ENCODE data around the gene CASTOR2.
"Not testable (repeated sequence)": the region's sequence is repeated elsewhere in the genome, so short reads cannot be mapped to it uniquely, and the experiment has no call there.

The CASTOR2 gene
- total RNA-seq = 11.4 to 18.9 (median 14.4) reads per million in 3 experiments

DNA sequence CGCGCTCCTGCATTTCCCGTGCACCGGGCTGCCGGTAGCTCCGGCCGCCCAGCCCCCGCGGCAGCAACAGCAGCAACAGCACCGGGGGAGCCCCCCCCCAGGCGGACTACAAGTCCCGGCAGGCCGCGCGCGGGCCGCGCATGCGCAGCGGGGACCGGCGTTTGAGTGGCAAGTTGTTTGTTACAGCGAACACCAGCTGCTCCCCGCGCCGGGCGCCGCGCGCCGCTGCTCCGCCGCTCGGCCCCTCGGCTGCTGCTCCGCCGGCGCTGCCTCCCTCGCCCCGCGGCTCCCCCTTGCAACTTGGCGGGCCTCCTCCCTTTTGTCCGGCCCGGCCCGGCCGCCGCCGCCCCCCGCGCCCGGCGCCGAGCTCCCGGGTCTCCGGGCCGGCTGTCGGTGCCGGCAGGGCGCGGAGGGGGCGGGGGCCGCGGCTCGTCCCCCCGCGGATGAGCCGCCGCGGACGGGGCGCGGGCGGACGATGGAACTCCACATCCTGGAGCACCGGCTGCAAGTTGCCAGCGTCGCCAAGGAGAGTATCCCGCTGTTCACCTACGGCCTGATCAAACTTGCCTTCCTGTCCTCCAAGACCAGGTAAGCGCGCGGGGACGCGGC is at the start of gene CASTOR2:
Gene CASTOR2, plus strand, starts transcription at position 195 of the 609 bp plus-strand sequence. Its CDS starts 281 bp downstream, at position 476.
- peak; percentile 65 for DNase-seq

DNA sequence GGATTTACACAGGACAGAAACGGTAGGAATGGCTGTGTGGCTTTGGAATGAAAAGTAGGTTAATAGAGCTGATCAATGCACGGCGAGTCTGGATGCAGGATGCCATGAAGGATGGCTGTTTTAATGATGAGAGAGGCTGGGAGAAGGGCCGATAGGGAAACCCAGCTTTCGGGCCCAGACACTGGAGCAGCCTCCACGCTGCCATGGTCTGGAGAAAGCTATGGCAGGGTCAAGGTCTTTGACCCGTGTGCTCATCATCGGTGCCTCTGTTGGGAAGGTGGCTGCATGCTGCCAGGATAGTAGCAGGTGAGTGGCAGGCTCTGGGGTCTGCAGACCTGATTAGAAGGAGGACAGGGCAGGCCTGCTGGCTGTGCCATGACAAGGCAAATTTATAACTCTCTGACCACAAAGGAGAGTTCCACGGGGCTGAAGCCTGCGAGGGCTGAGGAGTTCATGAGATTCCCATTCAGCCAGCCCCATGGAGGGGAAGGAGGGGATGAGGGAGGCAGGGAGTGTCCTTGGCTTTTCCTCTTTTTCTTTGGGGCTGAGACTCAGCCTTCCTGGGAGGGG is 42.1 kb upstream of the CASTOR2 start:
- DNase-seq = not testable (repeated sequence)

DNA sequence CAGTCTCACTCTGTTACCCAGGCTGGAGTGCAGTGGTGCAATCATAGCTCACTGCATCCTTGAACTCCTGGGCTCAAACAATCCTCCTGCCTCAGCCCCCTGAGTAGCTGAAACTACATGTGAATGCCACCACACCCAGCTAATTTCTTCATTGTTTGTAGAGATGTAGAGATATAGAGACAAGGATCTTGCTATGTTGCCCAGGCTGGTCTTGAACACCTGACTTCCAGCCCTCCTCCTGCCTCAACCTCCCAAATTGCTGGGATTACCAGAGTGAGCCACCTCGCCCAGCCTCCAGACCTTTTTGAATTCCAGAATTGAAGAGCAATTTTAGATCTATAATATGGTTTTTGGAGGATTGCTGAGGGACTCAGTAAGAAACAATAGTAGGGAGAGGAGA is 40.9 kb upstream of the CASTOR2 start:
- not testable (repeated sequence) for DNase-seq

DNA sequence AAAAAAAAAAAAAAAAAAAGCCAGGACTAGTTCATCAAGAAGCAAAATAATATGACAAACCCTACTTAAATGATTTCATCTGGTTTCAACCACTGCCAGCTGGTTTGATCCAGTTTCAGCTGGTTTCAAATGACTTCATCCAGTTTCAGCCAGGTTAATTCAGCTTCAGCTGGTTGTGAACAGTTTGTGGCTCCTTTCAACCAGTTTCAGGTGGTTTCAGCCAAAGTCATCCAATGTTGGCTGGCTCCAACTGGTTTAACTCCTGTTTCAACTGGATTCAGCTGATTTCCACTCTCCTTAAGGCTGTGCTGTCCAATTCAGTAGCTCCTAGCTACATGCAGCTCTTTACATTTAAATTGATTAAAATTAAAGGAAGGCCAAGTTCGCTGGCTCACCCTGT is 37.5 kb upstream of the CASTOR2 start:
- not testable (repeated sequence) for DNase-seq

DNA sequence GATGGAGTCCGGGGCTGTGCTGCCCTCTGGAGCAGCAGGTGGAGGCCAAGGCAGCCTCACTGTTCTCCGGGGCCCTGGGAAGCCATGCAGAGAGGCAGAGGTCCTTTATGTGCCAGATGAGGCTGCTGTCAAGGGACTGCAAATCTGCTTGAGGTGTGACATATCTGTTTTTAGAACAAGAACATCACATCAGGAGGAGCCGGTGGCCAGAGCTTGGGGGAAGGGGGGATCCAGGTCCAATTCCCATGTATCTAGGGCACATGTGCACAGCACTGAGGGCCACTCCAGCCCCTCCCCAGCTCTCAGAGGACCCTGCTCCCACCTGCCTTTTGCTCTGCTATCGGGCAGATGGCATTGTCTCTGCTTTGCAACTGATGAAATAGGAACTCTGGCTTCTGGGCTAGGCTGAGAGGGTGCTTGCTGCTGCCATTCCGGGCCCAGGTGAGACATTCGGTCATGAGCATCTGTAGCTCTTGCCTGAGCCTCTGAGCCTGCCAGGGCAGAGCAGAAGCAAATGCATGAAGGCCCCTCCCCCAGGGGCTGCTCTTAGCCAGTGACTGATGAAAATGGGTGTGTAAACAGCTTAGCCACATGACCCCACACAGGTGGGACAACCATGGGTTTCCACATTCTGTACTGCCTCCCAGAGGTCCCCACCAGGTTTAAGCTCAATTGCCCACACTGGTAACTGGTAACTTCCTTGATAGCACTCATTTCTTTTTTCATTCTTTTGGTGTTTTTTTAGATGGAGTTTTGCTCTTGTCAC is 32.8 kb upstream of the CASTOR2 start:
- not testable (repeated sequence) for DNase-seq

DNA sequence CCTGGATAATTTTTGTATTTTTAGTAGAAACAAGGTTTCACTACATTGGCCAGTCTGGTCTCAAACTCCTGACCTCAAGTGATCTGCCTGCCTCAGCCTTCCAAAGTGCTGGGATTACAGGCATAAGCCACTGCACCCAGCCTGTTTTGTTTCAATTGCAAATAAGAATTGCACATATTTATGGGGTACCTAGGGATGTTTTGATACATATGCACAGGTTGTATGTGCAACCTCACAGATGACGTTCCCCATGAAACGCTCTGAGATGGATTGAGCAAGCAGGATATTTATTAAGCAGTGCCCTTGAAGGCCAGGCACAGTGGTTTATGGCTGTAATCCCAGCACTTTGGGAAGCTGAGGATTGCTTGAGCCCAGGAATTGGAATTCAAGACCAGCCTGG is 25.1 kb upstream of the CASTOR2 start:
- not testable (repeated sequence) for DNase-seq

DNA sequence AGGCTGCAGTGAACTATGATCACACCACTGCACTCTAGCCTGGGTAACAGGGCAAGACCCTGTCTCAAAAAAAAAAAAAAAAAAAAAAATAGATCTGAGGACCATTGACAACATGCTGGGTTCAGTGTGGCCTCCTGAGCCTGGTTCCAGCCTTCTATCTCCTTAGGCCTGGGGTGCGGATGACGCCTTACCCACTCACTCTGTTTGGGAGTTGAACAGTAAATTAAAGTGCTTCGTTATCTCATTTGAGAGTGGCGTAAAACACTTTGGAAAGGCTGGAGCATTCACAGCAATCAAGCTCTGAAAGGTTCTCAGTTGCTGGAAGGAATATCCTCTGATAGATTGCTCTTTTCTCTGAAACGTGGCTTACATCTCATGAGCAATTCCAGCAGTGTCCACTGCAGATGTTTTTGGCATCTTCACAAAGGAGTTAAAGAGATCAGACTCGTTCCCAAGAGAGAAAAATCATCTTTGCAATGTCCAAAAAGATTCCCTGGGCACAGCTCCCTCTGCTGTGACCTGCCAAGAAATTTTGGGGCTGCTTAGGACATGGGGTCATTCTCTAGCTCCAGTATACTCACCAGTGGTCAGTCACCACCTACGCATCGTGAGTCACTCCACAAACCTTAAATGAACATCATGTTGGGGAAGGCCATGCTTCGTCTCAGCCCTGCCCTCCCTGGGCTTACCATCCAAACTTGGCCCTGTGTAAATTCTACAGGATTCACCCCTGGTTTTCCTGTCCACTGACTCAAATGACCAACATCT is 23.0 kb upstream of the CASTOR2 start:
- not testable (repeated sequence) for DNase-seq

DNA sequence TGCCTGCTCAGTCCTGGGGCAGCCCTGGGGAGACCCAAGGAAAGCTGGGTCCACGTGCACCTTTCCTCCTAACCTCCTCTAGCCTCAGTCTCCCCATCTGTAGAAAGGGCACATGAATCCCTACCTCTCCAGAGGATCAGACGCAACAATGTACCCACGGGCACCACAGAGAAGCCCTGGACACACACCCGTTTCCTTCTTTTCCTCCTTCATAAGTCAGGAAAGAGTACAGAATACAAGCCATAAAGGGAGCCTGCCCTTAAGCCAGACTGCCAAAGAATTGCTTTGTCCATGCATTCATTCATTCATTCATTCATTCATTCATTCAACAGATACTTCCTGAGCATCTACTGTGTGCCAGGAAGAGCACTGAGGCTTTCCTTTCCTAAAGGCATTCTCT is 20.6 kb upstream of the CASTOR2 start:
- DNase-seq = not testable (repeated sequence)

DNA sequence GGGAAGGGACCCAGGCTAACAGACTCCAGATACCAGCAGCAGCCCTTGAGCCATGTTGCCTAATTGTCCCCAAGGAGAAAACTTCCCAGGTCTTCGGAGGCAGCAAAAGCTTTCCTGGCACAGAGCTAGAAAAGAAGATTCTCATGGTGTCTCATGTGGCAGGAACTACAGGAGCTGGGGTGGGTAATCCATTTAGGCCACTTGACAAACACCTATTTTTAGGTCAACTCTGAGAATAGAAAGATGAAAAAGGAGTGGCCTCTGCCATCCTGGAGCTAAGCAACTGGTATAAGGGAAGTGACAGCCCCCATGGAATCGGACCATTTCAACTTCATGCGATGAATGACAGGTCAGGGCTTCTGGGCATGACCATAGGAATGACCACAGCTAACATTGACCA is 16.8 kb upstream of the CASTOR2 start:
- not testable (repeated sequence) for DNase-seq

DNA sequence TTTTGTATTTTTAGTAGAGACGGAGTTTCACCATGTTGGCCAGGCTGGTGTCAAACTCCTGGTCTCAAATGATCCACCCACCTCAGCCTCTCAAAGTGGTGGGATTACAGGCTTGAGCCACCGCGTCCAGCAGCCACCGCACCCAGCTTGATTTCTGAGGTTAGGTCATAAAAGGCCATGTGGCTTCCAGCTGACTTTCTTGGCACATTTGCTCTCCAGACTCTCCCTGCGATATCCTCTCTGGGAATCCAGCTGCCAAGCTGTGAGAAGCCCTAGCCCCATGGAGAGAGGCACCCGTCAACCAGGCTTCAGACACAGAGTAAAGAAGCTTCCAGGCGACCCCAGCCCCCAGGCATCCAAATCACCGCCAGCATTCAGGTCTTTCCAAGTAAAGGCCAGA is 10.7 kb upstream of the CASTOR2 start:
- DNase-seq = not testable (repeated sequence)

DNA sequence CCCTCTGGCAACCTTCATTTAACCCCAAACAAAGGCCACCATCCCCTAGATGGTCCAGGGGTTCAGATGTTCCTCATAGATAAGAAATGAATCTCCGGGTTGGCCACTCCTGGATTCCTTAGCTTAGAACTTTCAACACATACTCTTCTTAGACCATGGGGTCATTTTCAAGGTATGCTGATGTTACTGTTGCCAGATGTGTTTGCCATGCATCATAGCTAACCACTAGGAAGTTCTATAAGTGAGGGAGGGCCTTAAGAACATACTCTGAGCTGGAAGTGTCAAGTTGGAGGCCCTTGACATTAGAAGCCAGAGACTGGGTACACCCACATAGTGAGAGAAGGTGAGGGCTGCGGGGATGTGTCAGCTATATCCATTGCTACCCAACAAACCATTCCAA is 6.2 kb upstream of the CASTOR2 start:
- DNase-seq = not testable (repeated sequence)

DNA sequence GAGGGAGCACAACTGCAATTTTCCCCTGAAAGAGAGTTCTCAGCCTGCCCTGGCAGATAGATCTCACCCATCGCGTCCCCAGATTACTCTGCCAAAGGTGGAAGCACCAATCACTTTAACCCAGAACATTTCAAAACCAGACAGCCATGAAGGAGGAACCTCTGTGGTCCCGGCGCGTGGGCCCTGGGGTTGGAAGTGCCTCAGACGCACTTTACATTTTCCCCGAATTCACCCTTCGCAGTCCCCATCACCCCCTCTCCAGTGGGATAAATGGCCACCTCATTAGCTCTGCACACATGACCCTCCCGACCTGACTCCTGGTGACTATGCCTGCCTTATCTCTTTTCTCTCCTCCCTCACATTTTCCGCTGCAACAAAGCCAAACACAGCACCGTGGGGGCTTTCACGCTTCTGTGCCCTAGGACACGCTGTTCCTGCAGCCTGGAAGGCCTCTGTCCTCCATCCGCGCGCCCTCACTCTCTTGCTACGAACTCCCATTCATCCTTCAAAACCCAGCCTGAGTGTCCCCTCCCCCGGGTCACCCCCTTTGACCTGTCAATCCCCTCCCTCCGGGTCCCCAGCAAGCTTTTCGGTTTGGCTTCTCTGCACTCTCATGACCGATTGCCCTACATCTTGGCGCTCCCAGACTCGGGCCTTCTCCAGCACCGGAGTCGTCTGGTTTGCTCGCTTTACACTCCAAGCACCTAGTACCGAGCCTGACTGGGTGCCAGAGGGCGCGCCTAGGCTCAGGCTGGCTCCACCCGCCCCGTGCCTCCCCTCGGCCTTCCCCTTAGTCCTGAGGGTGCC is 598 bp upstream of the CASTOR2 start:
- DNase-seq = not testable (repeated sequence)

DNA sequence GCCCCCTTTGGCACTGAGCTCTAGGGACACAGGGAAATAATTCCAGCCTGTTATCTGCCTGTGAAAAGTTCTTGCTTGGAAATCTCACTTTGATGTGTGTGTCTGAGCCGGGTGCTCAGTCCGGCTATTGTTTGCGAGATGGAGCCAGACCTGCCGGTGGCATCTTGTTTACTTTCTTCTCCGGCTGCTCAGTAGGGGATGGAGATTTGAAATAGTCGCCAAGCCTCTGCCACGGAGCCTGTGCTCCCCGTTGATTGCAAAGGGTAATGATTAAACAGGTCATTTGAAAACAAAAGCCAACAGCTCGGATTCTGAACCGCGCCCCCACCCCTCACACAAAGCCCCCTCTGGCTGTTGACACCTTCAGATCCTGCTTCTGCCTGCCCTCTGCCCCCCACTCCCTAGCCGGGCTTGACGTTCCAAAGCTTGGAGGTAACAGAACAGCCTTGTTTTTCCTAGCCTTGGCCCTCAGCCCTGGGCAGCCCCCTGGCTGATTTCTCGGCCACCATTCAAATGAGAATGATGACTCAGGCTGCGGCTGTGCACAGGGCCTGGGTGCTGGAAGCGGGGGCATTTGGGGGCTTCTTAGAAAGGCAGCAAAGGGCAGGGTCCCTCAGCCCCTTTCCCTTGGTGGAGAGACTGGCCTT is 1.8 kb downstream of the CASTOR2 start:
- not testable (repeated sequence) for DNase-seq

DNA sequence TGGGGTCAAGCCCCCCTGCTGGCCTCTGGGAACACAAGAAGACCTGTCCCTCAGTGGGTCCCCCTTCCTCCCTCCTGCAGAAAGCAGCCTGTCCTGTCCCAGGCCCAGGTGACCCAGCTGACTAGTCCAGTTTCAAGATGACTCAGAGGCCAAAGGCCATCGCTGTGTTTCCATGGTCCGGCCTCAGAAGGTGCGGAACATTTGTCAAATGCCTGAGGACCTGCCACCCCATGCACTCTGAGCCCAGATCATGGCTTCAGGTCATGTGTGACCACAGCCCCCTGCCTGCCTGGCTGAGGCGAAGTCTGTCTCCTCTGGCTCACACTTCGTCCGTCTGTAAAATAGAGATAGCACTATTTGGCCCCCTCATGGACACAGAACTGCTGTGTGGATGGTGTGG is 2.4 kb downstream of the CASTOR2 start:
- not testable (repeated sequence) for DNase-seq

DNA sequence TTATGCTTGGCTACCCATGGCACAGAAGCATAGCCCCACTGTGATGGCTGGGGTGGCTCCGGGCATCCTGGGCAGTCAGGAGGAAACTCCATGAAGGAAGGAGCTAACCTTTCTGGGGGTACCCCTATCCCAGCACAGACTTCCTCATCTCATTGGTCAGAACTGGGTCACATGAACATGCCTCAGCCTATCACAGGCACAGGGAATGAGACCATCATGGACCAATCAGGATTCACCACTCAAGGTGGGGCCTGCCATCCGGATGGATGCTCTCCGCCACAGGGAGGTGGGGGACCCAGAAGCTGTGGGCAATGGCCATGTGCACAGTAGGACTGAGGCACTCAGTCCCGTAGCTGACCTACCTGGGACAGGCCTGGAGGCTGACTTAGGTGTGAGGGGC is 6.9 kb downstream of the CASTOR2 start:
- not testable (repeated sequence) for DNase-seq

DNA sequence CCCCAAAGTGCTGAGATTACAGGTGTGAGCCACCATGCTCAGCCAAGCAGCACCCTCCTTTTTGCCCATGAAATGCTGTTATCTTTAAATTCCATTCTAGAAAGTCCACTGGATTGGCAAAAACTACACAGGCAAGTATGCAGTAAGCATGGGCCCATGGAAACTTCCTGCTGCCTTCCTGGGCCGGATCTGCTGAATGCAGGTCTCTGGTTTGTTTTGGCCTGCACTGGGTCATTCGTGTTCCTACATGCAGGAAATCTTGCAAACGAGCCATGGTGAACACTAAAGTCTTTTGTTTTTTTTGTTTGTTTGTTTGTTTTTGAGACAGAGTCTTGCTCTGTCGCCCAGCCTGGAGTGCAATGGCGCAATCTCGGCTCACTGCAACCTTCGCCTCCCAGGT is 7.9 kb downstream of the CASTOR2 start:
- DNase-seq = not testable (repeated sequence)

DNA sequence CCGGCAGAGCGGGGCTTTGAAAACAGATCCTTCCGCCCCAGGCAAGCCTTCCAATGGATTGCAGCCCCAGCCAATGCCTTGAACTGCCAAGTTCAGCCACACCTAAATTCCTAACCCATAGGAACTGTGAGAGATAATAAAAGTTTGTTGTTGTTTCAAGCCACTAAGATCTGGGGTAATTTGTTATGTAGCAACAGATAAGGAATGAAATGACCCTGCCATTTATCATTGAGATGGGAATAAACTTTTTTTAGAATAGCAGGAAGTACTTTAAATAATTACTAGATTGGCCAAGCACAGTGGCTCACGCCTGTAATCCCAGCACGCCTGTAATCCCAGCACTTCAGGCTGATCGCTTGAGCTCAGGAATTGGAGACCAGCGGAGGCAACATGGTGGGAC is 11.5 kb downstream of the CASTOR2 start:
- DNase-seq = not testable (repeated sequence)

DNA sequence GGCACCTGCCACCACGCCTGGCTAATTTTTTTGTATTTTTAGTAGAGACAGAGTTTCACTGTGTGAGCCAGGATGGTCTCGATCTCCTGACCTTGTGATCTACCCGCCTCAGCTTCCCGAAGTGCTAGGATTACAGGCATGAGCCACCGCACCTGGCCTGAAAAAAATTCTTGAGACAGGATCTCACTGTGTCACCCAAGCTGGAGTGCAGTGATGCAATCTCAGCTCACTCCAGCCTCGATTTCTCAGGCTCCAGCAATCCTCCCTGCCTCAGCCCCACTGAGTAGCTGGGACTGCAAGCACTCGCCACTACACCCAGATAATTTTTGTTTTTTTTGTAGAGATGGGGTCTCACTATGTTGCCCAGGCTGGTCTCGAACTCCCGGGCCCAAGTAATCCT is 13.0 kb downstream of the CASTOR2 start:
- not testable (repeated sequence) for DNase-seq

DNA sequence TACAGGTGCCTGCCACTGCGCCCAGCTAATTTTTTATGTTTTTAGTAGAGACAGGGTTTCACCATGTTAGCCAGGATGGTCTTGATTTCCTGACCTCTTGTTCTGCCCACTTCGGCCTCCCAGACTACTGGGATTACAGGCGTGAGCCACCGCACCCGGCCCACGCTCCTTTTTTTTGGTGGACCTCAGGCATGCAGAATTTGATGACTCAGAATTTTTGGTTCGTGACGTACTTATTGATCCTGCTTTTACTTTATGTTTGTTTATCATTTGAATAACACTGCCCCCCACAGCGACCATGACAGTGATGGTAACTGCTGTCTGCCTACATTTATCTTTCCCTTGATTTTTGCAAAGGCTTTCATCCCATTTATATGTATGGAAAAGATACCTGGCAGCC is 23.9 kb downstream of the CASTOR2 start:
- DNase-seq = not testable (repeated sequence)

DNA sequence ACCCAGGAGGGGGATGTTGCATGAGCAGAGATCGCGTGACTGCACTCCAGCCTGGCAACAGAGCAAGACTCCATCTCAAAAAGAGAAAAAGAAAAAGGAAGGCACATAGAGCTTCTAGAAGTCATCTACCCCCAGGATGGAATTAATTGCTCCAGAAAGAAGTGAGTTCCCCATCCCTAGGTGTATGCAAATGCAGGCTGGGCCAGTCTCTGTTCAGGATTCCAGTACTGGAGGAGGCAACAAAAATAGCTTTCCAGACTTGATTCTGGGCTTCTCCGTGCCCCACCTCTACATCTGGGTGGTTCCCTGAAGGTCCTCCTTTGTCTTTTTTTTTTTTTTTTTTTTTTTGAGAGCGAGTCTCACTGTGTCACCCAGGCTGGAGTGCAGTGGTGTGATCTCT is 28.6 kb downstream of the CASTOR2 start:
- no peak for DNase-seq

DNA sequence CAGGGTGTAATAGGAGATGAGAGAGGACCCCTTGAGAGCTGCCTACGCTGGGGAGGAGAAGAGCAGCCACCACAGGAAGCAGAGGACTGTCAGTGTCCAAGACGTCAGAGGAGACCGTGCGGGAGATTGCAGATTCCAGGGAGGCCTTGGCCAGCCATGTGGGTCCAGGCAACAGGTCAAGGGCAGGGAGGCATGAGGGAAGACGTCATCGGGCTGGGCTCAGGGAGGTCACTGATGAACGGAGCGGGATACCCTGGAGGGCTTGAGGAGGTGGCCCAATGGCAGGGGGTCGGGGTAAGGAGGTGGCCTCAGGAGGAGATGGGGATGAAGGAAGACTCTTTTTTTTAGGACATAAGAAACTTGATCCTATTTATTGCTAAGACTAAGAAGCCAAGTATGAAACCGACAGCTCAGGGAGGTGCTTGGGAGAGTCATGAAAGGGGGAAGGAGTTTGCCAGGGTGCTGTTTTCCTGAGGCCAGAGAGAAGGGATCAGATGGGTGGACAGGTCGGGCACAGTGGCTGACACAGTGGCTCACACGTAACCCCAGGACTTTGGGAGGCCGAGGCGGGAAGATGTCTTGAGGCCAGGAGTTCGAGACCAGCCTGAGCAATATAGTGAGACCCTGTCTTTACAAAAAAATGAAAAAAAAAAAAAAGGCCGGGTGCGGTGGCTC is 30.5 kb downstream of the CASTOR2 start:
- DNase-seq = not testable (repeated sequence)
